Muscle of leg (tissue), 11 donors: ENCODE data around the gene RPTOR. TPM values are rescaled to one million over a fixed set of nuclear protein-coding genes. Genes with fewer than 3 reads are reported as not detected.
"Not testable (repeated sequence)": the region's sequence is repeated elsewhere in the genome, so short reads cannot be mapped to it uniquely, and the experiment has no call there.

Experiments
- DNase-seq: peaks from one replicate; pipeline ENCODE4 v3.0.0; 2013
- H3K27ac ChIP-seq: one replicate; pipeline ENCODE4 v1.5.1; 2013; ENCODE audit warnings: mild to moderate bottlenecking, low read length, control low read depth
- H3K27me3 ChIP-seq: one replicate; pipeline ENCODE4 v1.6.1; 2013; ENCODE audit warnings: low read length; ENCODE audit not compliant: control insufficient read depth, insufficient read depth
- H3K36me3 ChIP-seq: one replicate; pipeline ENCODE4 v1.6.1; 2013; ENCODE audit warnings: low read length; ENCODE audit not compliant: control insufficient read depth, insufficient read depth
- H3K4me1 ChIP-seq: one replicate; pipeline ENCODE4 v1.6.1; 2013; ENCODE audit warnings: low read length; ENCODE audit not compliant: control insufficient read depth, insufficient read depth
- H3K4me3 ChIP-seq: one replicate; pipeline ENCODE4 v1.5.1; 2013; ENCODE audit warnings: low read length, control low read depth
- H3K9me3 ChIP-seq: replicated peaks from 2 replicates; pipeline ENCODE4 v1.6.1; 2013; ENCODE audit warnings: low read depth, low read length; ENCODE audit not compliant: control insufficient read depth
- WGBS: methylation state at CpG from one replicate; pipeline ENCODE4 v1.1.5; 2013; ENCODE audit warnings: missing lambda C conversion rate; ENCODE audit not compliant: insufficient coverage; 5-methylcytosine and 5-hydroxymethylcytosine counted together
- polyA plus RNA-seq, 8 donors: library from polyadenylated mRNA; unstranded; fragments of 120-200 nt; gene quantifications; one replicate each; pipeline versions ENCODE4 v1.2.1 to v1.2.3, GENCODE V29; 2013; ENCODE audit warnings: inconsistent platforms in 1 of 8, low replicate concordance in 1 of 8; ENCODE audit not compliant: insufficient read length in 8 of 8, insufficient read depth in 1 of 8
- total RNA-seq: library from RNA; stranded (reverse); fragments of 120-200 nt; gene quantifications from one replicate; pipeline ENCODE4 v1.2.4, GENCODE V29; 2013

The RPTOR gene
- total and polyA plus RNA-seq, 9 donors, result 17.3 to 23.7 (median 20.0) TPM

GRCh38 chr17:80503031-80503430, 41.6 kb upstream of the RPTOR start:
- DNase-seq, result no peak
- peaks cover 17% of the 10 kb centered on the region for H3K4me1 ChIP-seq
- no peaks in the 10 kb centered on the region for H3K9me3 ChIP-seq
- no peak overlapping the region for H3K4me3 ChIP-seq
- no peak overlapping the region for H3K27ac ChIP-seq
- 56% methylated on average over 2 of the region's 2 CpGs for WGBS
- peaks cover 41% of the 10 kb centered on the region for H3K27me3 ChIP-seq
- no peaks in the 10 kb centered on the region for H3K36me3 ChIP-seq

- Histone ChIP-seq H3K27me3 (peaks cover 44% of the 10 kb centered on the region), H3K4me3 (no peak overlapping the region)
Observed at GRCh38 chr17:80503921-80504320, 40.7 kb upstream of the RPTOR start.

DNA sequence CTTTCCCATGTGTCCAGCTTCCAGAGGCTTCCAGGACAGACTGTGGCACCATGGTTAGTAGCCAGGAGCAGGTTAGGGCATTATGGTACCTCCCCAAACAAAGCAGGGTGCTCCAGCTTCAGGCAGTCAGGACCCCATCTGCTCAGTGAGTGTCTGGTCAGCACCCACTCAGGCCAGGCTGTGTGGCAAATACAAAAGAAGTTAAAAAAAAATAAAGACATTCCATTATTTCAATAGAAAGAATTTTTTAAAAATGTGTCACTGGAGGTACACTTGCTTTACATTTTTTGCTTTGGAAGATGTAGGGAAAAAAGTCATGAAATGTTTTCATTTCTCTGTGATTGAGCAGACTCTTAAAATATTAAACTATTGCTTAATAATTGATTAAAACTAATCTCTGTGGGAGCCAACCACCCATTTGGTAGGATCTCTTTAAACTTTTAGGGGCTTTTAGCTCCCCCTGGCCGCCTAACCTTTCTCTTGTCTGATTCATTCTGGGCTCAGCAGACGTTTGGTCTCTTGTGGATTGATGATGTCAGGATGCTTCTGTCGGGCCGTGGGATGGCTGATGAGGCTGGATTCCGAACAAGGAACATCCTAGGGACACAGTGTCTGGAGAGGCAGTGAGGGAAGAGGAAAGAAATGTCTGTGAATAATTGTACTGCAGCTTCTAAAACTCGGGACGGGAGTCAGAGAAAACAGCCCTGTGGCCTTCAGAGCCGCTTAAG, 39.8 kb upstream of the RPTOR start:
- no peak overlapping the region for H3K27ac ChIP-seq
- H3K36me3 ChIP-seq, result no peaks in the 10 kb centered on the region
- H3K4me1 ChIP-seq, result peaks cover 9% of the 10 kb centered on the region
- DNase-seq, result peak; percentile 76
- 10% methylated on average over 8 of the region's 8 CpGs for WGBS
- H3K4me3 ChIP-seq, result no peak overlapping the region
- no peaks in the 10 kb centered on the region for H3K9me3 ChIP-seq
- H3K27me3 ChIP-seq, result peaks cover 48% of the 10 kb centered on the region

More at GRCh38 chr17:80503921-80504320, 40.7 kb upstream of the RPTOR start:
- H3K36me3 ChIP-seq, result no peaks in the 10 kb centered on the region
- H3K9me3 ChIP-seq, result no peaks in the 10 kb centered on the region
- no peak for DNase-seq
- peaks cover 10% of the 10 kb centered on the region for H3K4me1 ChIP-seq
- H3K27ac ChIP-seq, result no peak overlapping the region

DNA sequence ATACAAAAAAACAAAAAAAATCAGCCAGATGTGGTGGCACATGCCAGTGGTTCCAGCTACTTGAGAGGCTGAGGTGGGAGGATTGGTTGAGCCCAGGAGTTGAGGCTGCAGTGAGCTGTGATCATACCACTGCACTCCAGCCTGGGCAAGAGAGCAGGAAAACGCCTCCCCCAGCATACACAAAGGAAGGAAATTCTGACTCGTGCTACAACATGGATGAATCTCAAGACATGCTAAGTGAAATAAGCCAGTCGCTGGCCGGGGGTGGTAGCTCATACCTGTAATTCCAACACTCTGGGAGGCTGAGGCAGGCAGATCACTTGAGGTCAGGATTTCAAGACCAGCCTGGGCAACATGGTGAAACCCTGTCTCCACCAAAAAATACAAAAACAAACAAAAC, 37.5 kb upstream of the RPTOR start:
- not testable (repeated sequence) for H3K27ac ChIP-seq, DNase-seq, H3K9me3 ChIP-seq, H3K4me3 ChIP-seq, H3K4me1 ChIP-seq, H3K36me3 ChIP-seq
- H3K27me3 ChIP-seq, result peaks cover 39% of the 10 kb centered on the region
- WGBS, result 59% methylated on average over 3 of the region's 4 CpGs

DNA sequence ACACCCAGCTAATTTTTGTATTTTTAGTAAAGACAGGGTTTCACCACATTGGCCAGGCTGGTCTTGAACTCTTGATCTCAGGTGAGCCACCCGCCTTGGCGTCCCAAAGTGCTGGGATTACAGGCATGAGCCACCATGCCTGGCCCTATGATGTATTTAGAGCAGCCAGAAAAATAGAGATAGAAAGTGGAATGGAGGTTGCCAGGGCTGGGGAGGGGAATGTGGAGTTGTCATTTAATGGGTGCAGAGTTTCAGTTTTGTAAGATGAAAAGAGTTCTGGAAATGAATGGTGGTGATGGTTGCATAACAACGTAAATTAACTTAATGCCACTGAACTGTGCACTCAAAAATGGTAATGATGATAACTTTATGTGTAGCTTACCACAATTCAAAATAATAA, 36.7 kb upstream of the RPTOR start:
- DNase-seq, result no peak
- H3K4me1 ChIP-seq, result no peaks in the 10 kb centered on the region
- H3K27ac ChIP-seq, result no peak overlapping the region
- H3K4me3 ChIP-seq, result no peak overlapping the region
- no peaks in the 10 kb centered on the region for H3K9me3 ChIP-seq
- WGBS, result 100% methylated on average over 2 of the region's 3 CpGs
- peaks cover 33% of the 10 kb centered on the region for H3K27me3 ChIP-seq
- no peaks in the 10 kb centered on the region for H3K36me3 ChIP-seq

DNA sequence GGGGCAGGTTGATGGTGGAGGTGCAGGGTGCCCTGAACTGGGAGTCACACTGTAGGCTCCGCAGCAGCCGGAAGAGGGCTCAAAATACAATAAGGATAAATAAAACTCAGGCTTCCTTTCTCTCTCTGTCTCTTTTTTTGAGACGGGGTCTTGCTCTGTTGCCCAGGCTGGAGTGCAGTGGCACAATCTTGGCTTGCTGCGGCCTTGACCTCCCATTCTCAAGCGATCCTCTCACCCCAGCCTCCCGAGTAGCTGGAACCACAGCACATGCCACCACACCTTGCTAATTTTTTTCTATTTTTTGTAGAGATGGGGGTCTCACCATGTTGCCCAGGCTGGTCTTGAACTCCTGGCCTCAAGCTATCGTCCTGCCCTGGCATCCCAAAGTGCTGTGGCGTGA, 35.3 kb upstream of the RPTOR start:
- no peak for DNase-seq
- Histone ChIP-seq H3K9me3 (no peaks in the 10 kb centered on the region), H3K4me1 (no peaks in the 10 kb centered on the region), H3K36me3 (no peaks in the 10 kb centered on the region), H3K27ac (no peak overlapping the region), H3K4me3 (no peak overlapping the region), H3K27me3 (peaks cover 33% of the 10 kb centered on the region)
- WGBS, result 67% methylated on average over 2 of the region's 8 CpGs

DNA sequence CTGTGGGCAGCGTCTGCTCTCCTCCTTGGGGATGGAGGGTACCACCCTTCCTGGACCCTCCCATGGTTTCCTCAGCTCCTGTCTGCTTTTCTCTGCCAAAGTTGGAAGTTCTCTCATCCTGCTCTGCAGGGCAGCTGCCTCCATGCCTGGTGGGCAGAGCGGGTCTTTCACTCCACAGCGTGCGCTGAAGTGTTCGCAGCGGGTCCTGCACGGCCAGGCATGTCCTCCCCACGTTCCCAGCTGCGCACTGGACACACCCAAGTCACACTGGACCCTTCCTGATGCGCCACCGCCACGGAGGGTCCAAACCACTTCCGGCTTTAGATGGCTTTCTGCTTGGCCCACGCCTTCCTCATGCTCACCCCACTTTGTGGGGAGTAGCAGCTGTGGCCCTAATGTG, 34.5 kb upstream of the RPTOR start:
- H3K9me3 ChIP-seq, result no peaks in the 10 kb centered on the region
- H3K36me3 ChIP-seq, result no peaks in the 10 kb centered on the region
- 80% methylated on average over 14 of the region's 14 CpGs for WGBS
- peaks cover 29% of the 10 kb centered on the region for H3K27me3 ChIP-seq
- H3K4me3 ChIP-seq, result no peak overlapping the region
- H3K27ac ChIP-seq, result no peak overlapping the region
- no peaks in the 10 kb centered on the region for H3K4me1 ChIP-seq
- DNase-seq, result no peak

- Histone ChIP-seq H3K27ac (no peak overlapping the region), H3K27me3 (peaks cover 26% of the 10 kb centered on the region), H3K4me1 (no peaks in the 10 kb centered on the region), H3K9me3 (no peaks in the 10 kb centered on the region), H3K4me3 (no peak overlapping the region), H3K36me3 (no peaks in the 10 kb centered on the region)
- DNase-seq, result no peak
- 59% methylated on average over 8 of the region's 9 CpGs for WGBS
Observed at GRCh38 chr17:80510772-80511171, 33.9 kb upstream of the RPTOR start.

DNA sequence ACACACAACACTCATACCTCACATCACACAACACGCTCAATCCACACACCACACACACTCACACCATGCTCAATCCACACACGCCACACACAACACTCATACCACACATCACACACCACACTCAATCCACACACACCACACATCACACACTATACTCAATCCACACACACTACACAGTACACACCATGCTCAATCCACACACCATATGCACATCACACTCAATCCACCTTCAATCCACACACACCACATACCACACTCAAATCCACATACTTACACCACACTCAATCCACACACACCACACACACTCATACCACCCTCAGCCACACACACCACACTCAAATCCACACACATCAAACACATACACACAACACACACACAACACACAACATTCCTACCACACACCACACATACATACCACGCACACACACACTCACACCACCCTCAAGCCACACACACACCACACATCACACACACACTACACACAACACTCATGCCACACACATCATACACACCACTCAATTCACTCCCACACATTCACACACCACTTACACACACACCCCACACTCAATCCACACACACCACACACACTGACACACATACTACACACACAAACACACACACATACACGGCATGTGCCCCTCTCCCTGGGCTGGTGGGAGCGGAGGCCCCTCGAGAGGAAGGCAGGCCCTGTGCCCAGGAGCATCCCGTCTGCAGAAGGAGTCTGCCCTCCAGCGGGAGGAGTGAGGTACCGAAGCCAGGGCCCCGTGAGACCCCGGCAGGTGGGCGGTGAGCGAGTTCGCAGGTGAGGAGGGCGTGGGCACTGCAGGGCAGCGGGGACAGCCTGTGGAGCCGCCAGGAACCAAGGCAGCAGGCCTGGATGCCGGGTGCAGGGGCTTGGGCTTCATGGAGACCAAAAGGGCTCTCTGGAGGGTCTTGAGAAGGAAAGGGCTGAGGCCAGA, 33.1 kb upstream of the RPTOR start:
- no peak overlapping the region for H3K27ac ChIP-seq
- no peaks in the 10 kb centered on the region for H3K4me1 ChIP-seq
- no peaks in the 10 kb centered on the region for H3K36me3 ChIP-seq
- 35% methylated on average over 17 of the region's 18 CpGs for WGBS
- no peaks in the 10 kb centered on the region for H3K9me3 ChIP-seq
- DNase-seq, result no peak
- no peak overlapping the region for H3K4me3 ChIP-seq
- H3K27me3 ChIP-seq, result peaks cover 22% of the 10 kb centered on the region

GRCh38 chr17:80512233-80512632, 32.4 kb upstream of the RPTOR start:
- Histone ChIP-seq H3K36me3 (no peaks in the 10 kb centered on the region), H3K27me3 (peaks cover 17% of the 10 kb centered on the region), H3K4me3 (no peak overlapping the region), H3K9me3 (no peaks in the 10 kb centered on the region), H3K4me1 (no peaks in the 10 kb centered on the region), H3K27ac (no peak overlapping the region)
- DNase-seq, result no peak
- 76% methylated on average over 11 of the region's 15 CpGs for WGBS
